KMS-11 (cell line): ENCODE results near the gene CALML6.
"Not testable (repeated sequence)": the region's sequence is repeated elsewhere in the genome, so short reads cannot be mapped to it uniquely, and the experiment has no call there.

Experiments
- H2AFZ ChIP-seq: fragments of 200-600 bp; sonication (generic); 2 replicates; pipeline ENCODE4 v1.6.1; 2016; ENCODE audit warnings: antibody characterized with exemption, mixed run types, low read depth
- H3K27ac ChIP-seq: fragments of 200-600 bp; sonication (generic); 2 replicates; pipeline ENCODE4 v1.6.1; 2016; ENCODE audit warnings: mild to moderate bottlenecking, mixed run types
- H3K27me3 ChIP-seq: fragments of 200-600 bp; sonication (generic); 2 replicates; pipeline ENCODE4 v1.6.1; 2017; ENCODE audit warnings: mild to moderate bottlenecking, low read depth, mixed run types, moderate library complexity; ENCODE audit not compliant: insufficient read depth
- H3K36me3 ChIP-seq: fragments of 200-600 bp; sonication (generic); 2 replicates; pipeline ENCODE4 v1.6.1; 2017; ENCODE audit warnings: mild to moderate bottlenecking, mixed run types; ENCODE audit not compliant: insufficient read depth
- H3K4me1 ChIP-seq: fragments of 200-600 bp; sonication (generic); 2 replicates; pipeline ENCODE4 v1.6.1; 2016; ENCODE audit warnings: mild to moderate bottlenecking, low read depth, mixed run types; ENCODE audit not compliant: poor library complexity, severe bottlenecking
- H3K4me2 ChIP-seq: fragments of 200-600 bp; sonication (generic); 2 replicates; pipeline ENCODE4 v1.7.0; 2016; ENCODE audit warnings: mild to moderate bottlenecking, mixed run types
- H3K4me3 ChIP-seq: fragments of 200-600 bp; sonication (generic); IDR thresholded peaks from 2 replicates; pipeline ENCODE4 v1.6.1; 2017; ENCODE audit warnings: low read depth, low read length, mixed read lengths; ENCODE audit not compliant: insufficient read depth
- H3K79me2 ChIP-seq: fragments of 200-600 bp; sonication (generic); 2 replicates; pipeline ENCODE4 v1.6.1; 2016; ENCODE audit warnings: low read depth, mixed run types; ENCODE audit not compliant: insufficient read depth
- H3K9ac ChIP-seq: fragments of 200-600 bp; sonication (generic); 2 replicates; pipeline ENCODE4 v1.6.1; 2016; ENCODE audit warnings: mild to moderate bottlenecking, mixed run types
- H4K20me1 ChIP-seq: fragments of 200-600 bp; sonication (generic); 2 replicates; pipeline ENCODE4 v1.6.1; 2016; ENCODE audit warnings: mild to moderate bottlenecking, mixed run types; ENCODE audit not compliant: insufficient read depth
- CTCF ChIP-seq: fragments of 200-600 bp; sonication (generic); conservative IDR thresholded peaks from 2 replicates; pipeline ENCODE4 v1.6.1; 2017; ENCODE audit warnings: low read depth, mild to moderate bottlenecking, antibody characterized with exemption, low read length, moderate library complexity, mixed read lengths

Gene CALML6

GRCh38 chr1:1883092-1883873, 31.8 kb upstream of the CALML6 start:
- peak overlapping the region; percentile 36; the same call in 1 of the 2 replicates for H3K27ac ChIP-seq
- H4K20me1 ChIP-seq: peaks cover 89% of the 10 kb centered on the region
- no peaks in the 10 kb centered on the region for H3K27me3 ChIP-seq
- H3K79me2 ChIP-seq: peaks cover 100% of the 10 kb centered on the region
- H3K9ac ChIP-seq: peak overlapping the region; percentile 7; the same call in 1 of the 2 replicates
- H3K4me3 ChIP-seq: no peak overlapping the region
- peaks cover 58% of the 10 kb centered on the region for H3K4me1 ChIP-seq
- no peak for TF ChIP-seq CTCF
- no peaks in the 10 kb centered on the region; the same call in 1 of the 2 replicates for H3K36me3 ChIP-seq
- H3K4me2 ChIP-seq: peak overlapping the region; percentile 22
- H2AFZ ChIP-seq: no peak overlapping the region

- peaks cover 90% of the 10 kb centered on the region for H4K20me1 ChIP-seq
Measured at GRCh38 chr1:1883890-1884289, 31.2 kb upstream of the CALML6 start.

GRCh38 chr1:1889090-1889750, 25.8 kb upstream of the CALML6 start:
- Histone ChIP-seq H3K4me1 (peaks cover 70% of the 10 kb centered on the region), H3K4me3 (peak overlapping the region; percentile 71), H3K36me3 (no peaks in the 10 kb centered on the region), H3K27me3 (no peaks in the 10 kb centered on the region), H3K79me2 (peaks cover 69% of the 10 kb centered on the region), H3K4me2 (peak overlapping the region; percentile 50), H3K27ac (peak overlapping the region; percentile 91), H2AFZ (no peak overlapping the region), H3K9ac (peak overlapping the region; percentile 92), H4K20me1 (peaks cover 49% of the 10 kb centered on the region)
- TF ChIP-seq CTCF: no peak

More at GRCh38 chr1:1883890-1884289, 31.2 kb upstream of the CALML6 start:
- H3K27me3 ChIP-seq, H2AFZ ChIP-seq, H3K36me3 ChIP-seq, H3K4me3 ChIP-seq: not testable (repeated sequence)
- Histone ChIP-seq H3K4me1 (peaks cover 64% of the 10 kb centered on the region), H3K4me2 (peak overlapping the region; percentile 22), H3K79me2 (peaks cover 100% of the 10 kb centered on the region), H3K9ac (peak overlapping the region; percentile 7; the same call in 1 of the 2 replicates), H3K27ac (peak overlapping the region; percentile 36; the same call in 1 of the 2 replicates)

- Histone ChIP-seq H3K27me3 (no peaks in the 10 kb centered on the region), H3K36me3 (no peaks in the 10 kb centered on the region), H4K20me1 (peaks cover 41% of the 10 kb centered on the region), H3K4me3 (peak overlapping the region; percentile 71), H3K9ac (peak overlapping the region; percentile 92), H3K79me2 (peaks cover 62% of the 10 kb centered on the region), H3K4me2 (peak overlapping the region; percentile 50), H3K4me1 (peaks cover 70% of the 10 kb centered on the region), H2AFZ (0 out of 2 replicates have a peak overlapping the region, but pooled peaks have one; percentile 23), H3K27ac (peak overlapping the region; percentile 91)
- no peak for TF ChIP-seq CTCF
Measured at GRCh38 chr1:1889847-1890505, 25.1 kb upstream of the CALML6 start.
